ENCODE measurements around the gene SLC35A5.

DNA sequence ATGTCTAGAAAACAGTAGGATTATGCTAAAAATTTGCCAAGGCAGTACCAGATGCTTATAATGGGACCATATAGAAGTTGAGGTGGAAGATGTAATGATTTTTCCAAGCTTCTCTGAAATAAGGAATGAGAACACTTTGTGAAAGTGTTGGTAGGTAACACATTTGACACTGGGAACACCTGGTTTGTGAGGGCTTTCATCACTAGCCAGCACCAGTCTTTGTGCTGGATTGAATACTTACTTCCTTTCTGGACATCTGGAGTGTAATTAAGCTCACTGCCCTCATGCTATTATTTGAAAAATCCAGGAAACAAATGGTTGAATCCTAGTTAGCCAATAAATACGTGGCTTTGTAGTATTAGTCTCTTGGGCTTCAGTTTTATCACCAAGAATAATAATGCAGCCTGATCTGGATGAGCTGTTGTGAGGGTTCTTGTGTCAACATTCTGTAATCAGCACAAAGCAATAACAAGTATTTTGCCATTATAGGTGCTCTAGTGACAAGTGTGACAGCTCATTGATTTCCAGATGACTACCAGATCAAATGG lies 66.1 kb downstream of the SLC35A5 start:
- no peak for TF ChIP-seq ESRRG (CRISPR knock-in tag; IDR thresholded peaks at IDR 0.05)
- TF ChIP-seq ZFP3 (CRISPR knock-in tag; IDR thresholded peaks at IDR 0.05) = no peak
- TF ChIP-seq GLIS3 (CRISPR knock-in tag; IDR thresholded peaks at IDR 0.05) = no peak
- TF ChIP-seq TOX (CRISPR knock-in tag; IDR thresholded peaks at IDR 0.05; ENCODE audit: borderline replicate concordance) = no peak
- TF ChIP-seq SNAI2 (CRISPR knock-in tag; IDR thresholded peaks at IDR 0.05) = no peak
- TF ChIP-seq, protein P1, sequence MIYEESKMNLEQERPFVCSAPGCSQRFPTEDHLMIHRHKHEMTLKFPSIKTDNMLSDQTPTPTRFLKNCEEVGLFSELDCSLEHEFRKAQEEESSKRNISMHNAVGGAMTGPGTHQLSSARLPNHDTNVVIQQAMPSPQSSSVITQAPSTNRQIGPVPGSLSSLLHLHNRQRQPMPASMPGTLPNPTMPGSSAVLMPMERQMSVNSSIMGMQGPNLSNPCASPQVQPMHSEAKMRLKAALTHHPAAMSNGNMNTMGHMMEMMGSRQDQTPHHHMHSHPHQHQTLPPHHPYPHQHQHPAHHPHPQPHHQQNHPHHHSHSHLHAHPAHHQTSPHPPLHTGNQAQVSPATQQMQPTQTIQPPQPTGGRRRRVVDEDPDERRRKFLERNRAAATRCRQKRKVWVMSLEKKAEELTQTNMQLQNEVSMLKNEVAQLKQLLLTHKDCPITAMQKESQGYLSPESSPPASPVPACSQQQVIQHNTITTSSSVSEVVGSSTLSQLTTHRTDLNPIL (CRISPR knock-in tag; IDR thresholded peaks at IDR 0.05; ENCODE audit: low read depth) = no peak
- no peak for TF ChIP-seq BACH2 (CRISPR knock-in tag; IDR thresholded peaks at IDR 0.05; ENCODE audit: borderline replicate concordance)
- TF ChIP-seq, protein P2, sequence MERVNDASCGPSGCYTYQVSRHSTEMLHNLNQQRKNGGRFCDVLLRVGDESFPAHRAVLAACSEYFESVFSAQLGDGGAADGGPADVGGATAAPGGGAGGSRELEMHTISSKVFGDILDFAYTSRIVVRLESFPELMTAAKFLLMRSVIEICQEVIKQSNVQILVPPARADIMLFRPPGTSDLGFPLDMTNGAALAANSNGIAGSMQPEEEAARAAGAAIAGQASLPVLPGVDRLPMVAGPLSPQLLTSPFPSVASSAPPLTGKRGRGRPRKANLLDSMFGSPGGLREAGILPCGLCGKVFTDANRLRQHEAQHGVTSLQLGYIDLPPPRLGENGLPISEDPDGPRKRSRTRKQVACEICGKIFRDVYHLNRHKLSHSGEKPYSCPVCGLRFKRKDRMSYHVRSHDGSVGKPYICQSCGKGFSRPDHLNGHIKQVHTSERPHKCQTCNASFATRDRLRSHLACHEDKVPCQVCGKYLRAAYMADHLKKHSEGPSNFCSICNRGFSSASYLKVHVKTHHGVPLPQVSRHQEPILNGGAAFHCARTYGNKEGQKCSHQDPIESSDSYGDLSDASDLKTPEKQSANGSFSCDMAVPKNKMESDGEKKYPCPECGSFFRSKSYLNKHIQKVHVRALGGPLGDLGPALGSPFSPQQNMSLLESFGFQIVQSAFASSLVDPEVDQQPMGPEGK (CRISPR knock-in tag; IDR thresholded peaks at IDR 0.05; ENCODE audit: borderline replicate concordance) = no peak
- TF ChIP-seq CSDC2 (CRISPR knock-in tag; IDR thresholded peaks at IDR 0.05) = no peak

Data from SK-N-SH treated with all-trans-retinoic acid at 6 μM for 48 hours (cell line).